Smooth muscle cell (in vitro differentiated cells): ENCODE data around the gene ENO3. TPM values are rescaled to one million over a fixed set of nuclear protein-coding genes. Genes with fewer than 3 reads are reported as not detected.
A peak's percentile ranks its signal among the peaks of the same experiment; 100 is the strongest.

Experiments used
- DNase-seq: peaks from one replicate; lab custom pipeline; 2025; ENCODE audit not compliant: unreplicated experiment; lab: John Stamatoyannopoulos, UW
- H2AFZ ChIP-seq: fragments of 200-600 bp; sonication (generic); 2 replicates; pipeline ENCODE4 v1.6.0; 2016; ENCODE audit warnings: antibody characterized with exemption, low read depth, mild to moderate bottlenecking
- H3F3A ChIP-seq: fragments of 200-600 bp; sonication (generic); 2 replicates; pipeline ENCODE4 v1.6.0; 2017; ENCODE audit warnings: antibody characterized with exemption, low read depth
- H3K27ac ChIP-seq: fragments of 200-600 bp; sonication (generic); 2 replicates; pipeline ENCODE4 v1.5.1; 2016; ENCODE audit warnings: low read depth, mild to moderate bottlenecking
- H3K27me3 ChIP-seq: fragments of 200-600 bp; sonication (generic); 2 replicates; pipeline ENCODE4 v1.6.1; 2016; ENCODE audit warnings: low read depth, mild to moderate bottlenecking
- H3K36me3 ChIP-seq: fragments of 200-600 bp; sonication (generic); 2 replicates; pipeline ENCODE4 v1.5.1; 2016; ENCODE audit warnings: low read depth
- H3K4me1 ChIP-seq: fragments of 200-600 bp; sonication (generic); 2 replicates; pipeline ENCODE4 v1.5.1; 2016; ENCODE audit warnings: low read depth
- H3K4me2 ChIP-seq: fragments of 200-600 bp; sonication (generic); 2 replicates; pipeline ENCODE4 v1.6.0; 2016; ENCODE audit warnings: mild to moderate bottlenecking
- H3K4me3 ChIP-seq: fragments of 200-600 bp; sonication (generic); 2 replicates; pipeline ENCODE4 v1.5.1; 2016; ENCODE audit warnings: mild to moderate bottlenecking
- H3K79me2 ChIP-seq: fragments of 200-600 bp; sonication (generic); 2 replicates; pipeline ENCODE4 v1.6.0; 2016; ENCODE audit warnings: low read depth, mild to moderate bottlenecking
- H3K9ac ChIP-seq: fragments of 200-600 bp; sonication (generic); 2 replicates; pipeline ENCODE4 v1.6.0; 2016; ENCODE audit warnings: low read depth
- H3K9me3 ChIP-seq: fragments of 200-600 bp; sonication (generic); replicated peaks from 2 replicates; pipeline ENCODE4 v1.5.1; 2016; ENCODE audit warnings: low read depth
- H4K20me1 ChIP-seq: fragments of 200-600 bp; sonication (generic); 2 replicates; pipeline ENCODE4 v1.6.0; 2016; ENCODE audit warnings: low read depth
- CTCF ChIP-seq: fragments of 200-600 bp; sonication (generic); IDR thresholded peaks from 2 replicates; pipeline ENCODE4 v1.5.1; 2017; ENCODE audit warnings: borderline replicate concordance, mild to moderate bottlenecking, antibody characterized with exemption; ENCODE audit not compliant: insufficient read depth, poor library complexity, severe bottlenecking
- WGBS: methylation state at CpG from one replicate; pipeline ENCODE4 v1.1.7; 2016; ENCODE audit warnings: low lambda C conversion rate; 5-methylcytosine and 5-hydroxymethylcytosine counted together
- polyA plus RNA-seq: library from polyadenylated mRNA; unstranded; fragments of >200 nt; fragmentation: Nextera tagmentation; extraction: Ambion mirVana; gene quantifications from 2 replicates; pipeline ENCODE4 v1.2.1, GENCODE V29; 2016
- total RNA-seq: library from RNA; depleted of rRNA; stranded (reverse); fragments of >200 nt; gene quantifications from 2 replicates; pipeline ENCODE4 v1.2.3, GENCODE V29; 2014

Gene ENO3
- total and polyA plus RNA-seq, 2 experiments from 2014 or later: 5.9 to 14.5 TPM

- Histone ChIP-seq H3K4me1 (peaks cover 8% of the 10 kb centered on the region), H3K79me2 (no peaks in the 10 kb centered on the region), H3K4me2 (peak within 1 kb of the TSS; percentile 89), H3K27me3 (no peaks in the 10 kb centered on the region), H3K27ac (peak within 1 kb of the TSS; percentile 68), H2AFZ (peak within 1 kb of the TSS; percentile 97), H3K9ac (peak within 1 kb of the TSS; percentile 79), H3K36me3 (no peaks in the 10 kb centered on the region), H3F3A (no peaks in the 10 kb centered on the region), H4K20me1 (no peaks in the 10 kb centered on the region), H3K4me3 (peak within 1 kb of the TSS; percentile 91), H3K9me3 (no peaks in the 10 kb centered on the region)
- peak; percentile 50 for DNase-seq
- 4% methylated on average over 45 of the region's 78 CpGs for WGBS
- peak; percentile 57 for TF ChIP-seq CTCF
Observed at GRCh38 chr17:4986951-4987766, 36.2 kb downstream of the ENO3 start, which contains the start of gene CAMTA2. CAMTA2 (minus strand) TSS chr17:4987675; CDS start chr17:4986222, 1,453 bp downstream.

GRCh38 chr17:4987767-4988567, 37.0 kb downstream of the ENO3 start:
- Histone ChIP-seq H3K27ac (peak overlapping the region; percentile 68), H3K36me3 (no peaks in the 10 kb centered on the region), H3F3A (no peaks in the 10 kb centered on the region), H3K27me3 (no peaks in the 10 kb centered on the region), H3K9ac (peak overlapping the region; percentile 79), H2AFZ (peak overlapping the region; percentile 97), H4K20me1 (no peaks in the 10 kb centered on the region), H3K4me2 (peak overlapping the region; percentile 89), H3K4me1 (peaks cover 8% of the 10 kb centered on the region), H3K4me3 (peak overlapping the region; percentile 91), H3K9me3 (no peaks in the 10 kb centered on the region), H3K79me2 (no peaks in the 10 kb centered on the region)
- WGBS: 19% methylated on average over 27 of the region's 30 CpGs
- no peak for TF ChIP-seq CTCF
- DNase-seq: no peak

GRCh38 chr17:4994081-4994595, 43.2 kb downstream of the ENO3 start:
- TF ChIP-seq CTCF: no peak
- Histone ChIP-seq H3K4me3 (no peak overlapping the region), H3K79me2 (peaks cover 12% of the 10 kb centered on the region), H3K4me2 (no peak overlapping the region), H3K27ac (no peak overlapping the region), H3F3A (no peaks in the 10 kb centered on the region), H3K9ac (no peak overlapping the region), H4K20me1 (peaks cover 6% of the 10 kb centered on the region), H3K9me3 (no peaks in the 10 kb centered on the region), H3K27me3 (no peaks in the 10 kb centered on the region), H3K4me1 (peaks cover 11% of the 10 kb centered on the region), H2AFZ (no peak overlapping the region), H3K36me3 (no peaks in the 10 kb centered on the region)
- DNase-seq: no peak
- WGBS: 92% methylated on average over 6 of the region's 6 CpGs
